ENCODE measurements around the gene DPEP1. TPM values are rescaled to one million over a fixed set of nuclear protein-coding genes. Genes with fewer than 3 reads are reported as not detected.

Gene DPEP1
- total RNA-seq, 1 experiment from 2014 or later, result 8.1 TPM

DNA sequence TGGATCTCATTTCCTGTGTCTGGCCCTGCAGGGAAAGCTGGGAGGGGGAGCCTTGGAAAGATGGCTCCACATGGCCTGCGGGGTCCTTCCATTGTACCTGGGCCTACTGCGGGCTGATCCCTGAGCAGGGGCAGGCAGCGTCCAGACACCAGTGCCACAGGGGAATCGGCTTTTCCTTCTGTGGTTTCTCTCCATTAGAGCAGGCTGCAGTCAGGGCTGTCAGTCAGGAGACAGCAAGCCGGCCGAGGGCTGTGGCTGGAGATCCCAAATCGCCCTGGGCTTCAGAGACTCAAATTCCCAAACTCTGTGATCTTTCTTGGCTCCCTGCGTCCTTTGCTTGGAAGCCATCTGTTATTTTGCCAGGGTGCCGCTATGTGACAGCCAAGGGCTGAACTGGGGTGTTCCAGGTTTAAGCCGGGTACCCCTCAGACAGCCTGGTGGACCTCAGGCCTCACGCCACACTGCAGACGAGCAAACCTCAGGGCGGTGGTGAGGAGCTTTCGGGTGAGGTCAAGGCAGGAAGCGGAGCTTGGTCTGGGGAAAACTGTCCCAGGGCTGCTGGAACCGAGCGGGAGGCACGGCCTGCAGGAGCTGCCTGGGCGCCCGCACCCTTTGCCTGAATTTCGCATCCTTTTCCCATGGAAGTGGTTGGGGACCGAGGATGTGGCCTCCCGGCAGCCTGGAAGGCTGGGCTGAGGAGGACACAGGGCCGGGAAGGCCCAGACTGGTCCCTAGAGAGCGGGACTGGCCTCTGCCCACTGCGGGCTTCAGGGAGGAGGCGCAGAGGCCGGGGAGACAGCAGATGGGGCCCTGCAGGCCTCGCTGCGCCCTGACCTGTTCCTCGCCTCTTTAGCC is 39.4 kb upstream of the DPEP1 start:
- Histone ChIP-seq H3K36me3 (ENCODE audit: control insufficient read depth, insufficient read depth, low read length) (0 out of 2 replicates have a peak, but pooled peaks cover 1% of the 10 kb centered on the region), H3K27me3 (replicated peaks; ENCODE audit: control insufficient read depth, insufficient read depth, low read length) (no peaks in the 10 kb centered on the region), H3K4me1 (peaks cover 27% of the 10 kb centered on the region), H3K4me3 (ENCODE audit: low read depth, low read length) (no peak overlapping the region), H3K9me3 (no peaks in the 10 kb centered on the region)
- intact Hi-C loops (cut with micrococcal nuclease; ENCODE audit: unreplicated experiment), result no loop called here
- CTCF ChIA-PET, result no interaction called here
- H3K4me1 Mint-ChIP-seq (ENCODE audit: low read depth, unreplicated experiment), result peaks cover 14% of the 10 kb centered on the region
- H3K27me3 Mint-ChIP-seq (ENCODE audit: insufficient read depth, unreplicated experiment), result no peaks in the 10 kb centered on the region
- H3K27ac Mint-ChIP-seq (ENCODE audit: unreplicated experiment), result no peak overlapping the region
- no TSS peak for BruUV-seq (replicated peaks)
- H3K9me3 Mint-ChIP-seq (ENCODE audit: unreplicated experiment), result no peaks in the 10 kb centered on the region
- TF ChIP-seq, protein P1, sequence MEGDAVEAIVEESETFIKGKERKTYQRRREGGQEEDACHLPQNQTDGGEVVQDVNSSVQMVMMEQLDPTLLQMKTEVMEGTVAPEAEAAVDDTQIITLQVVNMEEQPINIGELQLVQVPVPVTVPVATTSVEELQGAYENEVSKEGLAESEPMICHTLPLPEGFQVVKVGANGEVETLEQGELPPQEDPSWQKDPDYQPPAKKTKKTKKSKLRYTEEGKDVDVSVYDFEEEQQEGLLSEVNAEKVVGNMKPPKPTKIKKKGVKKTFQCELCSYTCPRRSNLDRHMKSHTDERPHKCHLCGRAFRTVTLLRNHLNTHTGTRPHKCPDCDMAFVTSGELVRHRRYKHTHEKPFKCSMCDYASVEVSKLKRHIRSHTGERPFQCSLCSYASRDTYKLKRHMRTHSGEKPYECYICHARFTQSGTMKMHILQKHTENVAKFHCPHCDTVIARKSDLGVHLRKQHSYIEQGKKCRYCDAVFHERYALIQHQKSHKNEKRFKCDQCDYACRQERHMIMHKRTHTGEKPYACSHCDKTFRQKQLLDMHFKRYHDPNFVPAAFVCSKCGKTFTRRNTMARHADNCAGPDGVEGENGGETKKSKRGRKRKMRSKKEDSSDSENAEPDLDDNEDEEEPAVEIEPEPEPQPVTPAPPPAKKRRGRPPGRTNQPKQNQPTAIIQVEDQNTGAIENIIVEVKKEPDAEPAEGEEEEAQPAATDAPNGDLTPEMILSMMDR (IDR thresholded peaks at IDR 0.05; ENCODE audit: insufficient read depth in 1 of 2, low read depth in 1 of 2, low read length in 1 of 2, severe bottlenecking in 1 of 2, unreplicated experiment in 1 of 2), result no peak
- H3K36me3 Mint-ChIP-seq (ENCODE audit: insufficient read depth, unreplicated experiment), result peaks cover 24% of the 10 kb centered on the region
- POLR2A ChIA-PET, result no interaction called here
- no peak overlapping the region for H3K4me3 Mint-ChIP-seq (ENCODE audit: unreplicated experiment)
- DNase-seq, result no peak

DNA sequence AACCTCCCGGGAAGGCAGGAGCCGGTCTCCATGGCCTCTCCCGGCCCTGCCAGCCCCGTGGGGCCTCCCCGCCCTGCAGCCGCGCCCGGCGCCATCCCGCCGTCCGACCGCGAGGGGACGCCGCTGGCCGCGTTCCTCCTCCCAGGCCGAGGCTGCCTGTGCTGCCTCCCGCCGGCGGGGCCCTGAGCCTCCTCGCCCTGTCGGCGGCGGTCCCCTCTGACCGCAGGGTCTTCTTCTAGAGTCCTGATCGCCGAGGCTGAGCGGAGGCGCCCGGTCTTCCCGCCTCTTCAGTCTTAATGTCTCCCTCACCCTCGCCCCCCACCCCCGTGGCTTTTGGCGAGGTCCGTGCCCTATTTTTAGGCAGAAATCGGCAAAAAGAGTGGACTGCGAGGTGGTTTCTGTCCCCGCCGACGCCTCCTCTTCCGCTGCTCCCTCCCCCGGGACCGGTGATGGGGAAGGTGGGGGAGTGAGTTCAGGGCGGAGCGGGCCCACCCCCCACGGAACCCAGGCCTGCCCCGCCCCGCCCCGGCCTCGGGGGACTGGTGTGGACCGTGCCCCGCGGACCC is 38.7 kb upstream of the DPEP1 start:
- H3K36me3 ChIP-seq (ENCODE audit: control insufficient read depth, insufficient read depth, low read length), result 0 out of 2 replicates have a peak, but pooled peaks cover 4% of the 10 kb centered on the region
- Mint-ChIP-seq H3K27me3 (ENCODE audit: insufficient read depth, unreplicated experiment) (no peaks in the 10 kb centered on the region), H3K4me1 (ENCODE audit: low read depth, unreplicated experiment) (peaks cover 14% of the 10 kb centered on the region), H3K4me3 (ENCODE audit: unreplicated experiment) (peak overlapping the region; percentile 59), H3K9me3 (ENCODE audit: unreplicated experiment) (no peaks in the 10 kb centered on the region), H3K36me3 (ENCODE audit: insufficient read depth, unreplicated experiment) (peaks cover 17% of the 10 kb centered on the region), H3K27ac (ENCODE audit: unreplicated experiment) (no peak overlapping the region)
- TF ChIP-seq, protein P1 (IDR thresholded peaks at IDR 0.05; ENCODE audit: insufficient read depth in 1 of 2, low read depth in 1 of 2, low read length in 1 of 2, severe bottlenecking in 1 of 2, unreplicated experiment in 1 of 2), result peak in 1 of 2 experiments; percentile 11
- intact Hi-C loops (cut with micrococcal nuclease; ENCODE audit: unreplicated experiment), result no loop called here
- H3K4me3 ChIP-seq (ENCODE audit: low read depth, low read length), result peak overlapping the region; percentile 86
- H3K27me3 ChIP-seq (replicated peaks; ENCODE audit: control insufficient read depth, insufficient read depth, low read length), result no peaks in the 10 kb centered on the region
- ChIA-PET POLR2A (no interaction called here), CTCF (interaction anchor here (0.6 kb wide), 1 partner anchor 261 kb away, joined by 4 read pairs; no protein-coding TSS in a partner anchor)
- no peaks in the 10 kb centered on the region for H3K9me3 ChIP-seq
- DNase-seq, result peak in 1 of 2 experiments; percentile 64
- H3K4me1 ChIP-seq, result peaks cover 27% of the 10 kb centered on the region
- BruUV-seq (replicated peaks), result no TSS peak

DNA sequence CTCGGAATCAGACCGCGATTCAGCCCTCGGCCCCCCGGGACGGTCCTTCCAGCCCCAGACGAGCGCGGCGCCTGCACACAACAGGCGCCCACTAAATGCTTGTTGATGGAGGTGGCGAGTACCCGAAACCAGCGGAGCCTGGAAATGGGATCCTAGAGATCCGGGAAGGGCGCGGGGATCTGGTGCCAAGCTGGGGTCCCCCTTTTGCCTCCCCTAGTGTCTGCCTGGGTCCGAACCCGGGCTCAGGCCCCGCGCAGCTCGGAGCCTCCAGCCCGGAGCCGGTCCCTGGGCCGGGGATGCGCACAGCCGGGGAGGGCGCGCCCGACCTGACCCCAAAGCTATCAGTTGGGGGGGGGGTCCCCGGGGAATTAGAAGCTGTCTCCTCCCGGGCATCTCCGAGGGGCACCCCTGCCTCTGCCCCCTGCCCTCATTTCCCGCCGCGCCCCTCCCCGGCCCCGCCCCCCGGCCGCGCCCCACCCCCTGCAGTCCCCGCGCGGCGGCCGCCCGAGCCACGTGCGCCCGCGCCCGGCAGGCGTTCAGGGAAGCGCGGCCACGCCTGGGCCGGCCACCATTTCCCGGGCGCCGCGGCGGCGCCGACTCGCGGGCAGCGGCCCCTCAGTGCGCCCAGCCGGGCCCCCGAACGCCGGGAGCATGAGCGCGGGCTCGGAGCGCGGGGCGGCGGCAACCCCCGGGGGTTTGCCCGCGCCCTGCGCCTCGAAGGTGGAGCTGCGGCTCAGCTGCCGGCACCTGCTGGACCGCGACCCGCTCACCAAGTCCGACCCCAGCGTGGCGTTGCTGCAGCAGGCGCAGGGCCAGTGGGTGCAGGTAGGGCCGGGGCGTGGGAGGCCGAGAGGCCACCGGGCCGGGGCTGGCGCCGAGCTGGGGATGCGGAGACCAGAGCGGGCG is 37.9 kb upstream of the DPEP1 start, which contains the start of gene CPNE7:
CPNE7 (plus strand) TSS at position 512 of the 906 bp plus-strand sequence; CDS start at position 652, 140 bp downstream.
- Mint-ChIP-seq H3K9me3 (ENCODE audit: unreplicated experiment) (no peaks in the 10 kb centered on the region), H3K36me3 (ENCODE audit: insufficient read depth, unreplicated experiment) (peaks cover 9% of the 10 kb centered on the region), H3K4me3 (ENCODE audit: unreplicated experiment) (peak within 1 kb of the TSS; percentile 59), H3K4me1 (ENCODE audit: low read depth, unreplicated experiment) (peaks cover 14% of the 10 kb centered on the region), H3K27me3 (ENCODE audit: insufficient read depth, unreplicated experiment) (no peaks in the 10 kb centered on the region), H3K27ac (ENCODE audit: unreplicated experiment) (no peak within 1 kb of the TSS)
- no peaks in the 10 kb centered on the region for H3K9me3 ChIP-seq
- POLR2A ChIA-PET, result interaction anchor here (0.6 kb wide), 2 partner anchors 55 to 58 kb away, joined by 3 read pairs; no protein-coding TSS in a partner anchor
- TF ChIP-seq, protein P1 (IDR thresholded peaks at IDR 0.05; ENCODE audit: insufficient read depth in 1 of 2, low read depth in 1 of 2, low read length in 1 of 2, severe bottlenecking in 1 of 2, unreplicated experiment in 1 of 2), result no peak
- CTCF ChIA-PET, result interaction anchor here (0.6 kb wide), 1 partner anchor 262 kb away, joined by 4 read pairs; no protein-coding TSS in a partner anchor
- H3K27me3 ChIP-seq (replicated peaks; ENCODE audit: control insufficient read depth, insufficient read depth, low read length), result no peaks in the 10 kb centered on the region
- no TSS peak for BruUV-seq (replicated peaks)
- peak within 1 kb of the TSS; percentile 86 for H3K4me3 ChIP-seq (ENCODE audit: low read depth, low read length)
- 0 out of 2 replicates have a peak, but pooled peaks cover 4% of the 10 kb centered on the region for H3K36me3 ChIP-seq (ENCODE audit: control insufficient read depth, insufficient read depth, low read length)
- peak in 1 of 2 experiments; percentile 57 for DNase-seq
- intact Hi-C loops (cut with micrococcal nuclease; ENCODE audit: unreplicated experiment), result no loop called here
- peaks cover 27% of the 10 kb centered on the region for H3K4me1 ChIP-seq

Data from Caco-2 (cell line).